GM12878 (cell line): Measurements from ENCODE around the gene DHX57. TPM values are rescaled to one million over a fixed set of nuclear protein-coding genes. Genes with fewer than 3 reads are reported as not detected.

Experiments
- ATAC-seq: fragments of 200-7000 bp; cut with Tn5 transposase; 3 replicates; pipeline ENCODE4 v1.9.1; 2020; ENCODE audit warnings: mild to moderate bottlenecking, moderate library complexity
- BruUV-seq: library from RNA; stranded (reverse); fragments of 400-500 nt; replicated peaks from 2 replicates; lab custom pipeline; 2021; lab: Mats Ljungman, UMichigan
- CTCF ChIA-PET: fragments of 300-600 bp; sonication (Branson Sonifier 250); formaldehyde crosslinking; extraction: SDS; loops from one replicate; lab custom pipeline; 2021; ENCODE audit warnings: inconsistent platforms; lab: Yijun Ruan, JAX
- POLR2A ChIA-PET: fragments of 350-600 bp; formaldehyde crosslinking; extraction: SDS; loops from one replicate; lab custom pipeline; 2021; ENCODE audit warnings: inconsistent platforms; lab: Charles Lee
- RAD21 ChIA-PET: fragments of 300-600 bp; sonication (Branson Sonifier 250); formaldehyde crosslinking; loops from one replicate; lab custom pipeline; 2023; ENCODE audit warnings: antibody characterized with exemption; ENCODE audit not compliant: unreplicated experiment; lab: Charles Lee
- SMC1A ChIA-PET: fragments of 300-600 bp; sonication (Branson Sonifier 250); formaldehyde crosslinking; loops from one replicate; lab custom pipeline; 2023; ENCODE audit not compliant: unreplicated experiment, uncharacterized antibody; lab: Charles Lee
- DNase-seq: peaks from one replicate; pipeline ENCODE4 v3.0.0-alpha.2; 2011; ENCODE audit warnings: low read depth, low spot score
- FAIRE-seq: peaks from 3 replicates; lab custom pipeline; 2011; peaks lifted over from hg19 to GRCh38; lab: Jason Lieb, UNC
- H2AFZ ChIP-seq: 2 replicates; pipeline ENCODE4 v1.6.0; 2011; ENCODE audit warnings: low read depth, low read length, control low read depth; ENCODE audit not compliant: control insufficient read depth
- H3K27ac ChIP-seq: 2 replicates; pipeline ENCODE4 v1.5.1; 2011; ENCODE audit warnings: control low read depth; ENCODE audit not compliant: control insufficient read depth, insufficient read depth
- H3K27me3 ChIP-seq, 2 experiments: replicated peaks in 1 of 2; 2 replicates each; pipeline versions ENCODE4 v1.6.0 to v1.6.1; 2011; ENCODE audit warnings: low read length in 1 of 2; ENCODE audit not compliant: control insufficient read depth in 2 of 2, insufficient read depth in 2 of 2
- H3K36me3 ChIP-seq, 2 experiments: 2 replicates each; pipeline ENCODE4 v1.5.1; 2011; ENCODE audit warnings: low read length in 1 of 2; ENCODE audit not compliant: control insufficient read depth in 2 of 2, insufficient read depth in 2 of 2
- H3K4me1 ChIP-seq: 2 replicates; pipeline ENCODE4 v1.6.1; 2011; ENCODE audit warnings: mild to moderate bottlenecking, low read length, moderate library complexity, mixed read lengths; ENCODE audit not compliant: control insufficient read depth, insufficient read depth
- H3K4me2 ChIP-seq: 2 replicates; pipeline ENCODE4 v1.6.0; 2011; ENCODE audit warnings: control low read depth; ENCODE audit not compliant: control insufficient read depth, insufficient read depth
- H3K4me3 ChIP-seq: fragments of 200-600 bp; sonication (generic); 2 replicates; pipeline ENCODE4 v1.5.1; 2016
- H3K79me2 ChIP-seq: 2 replicates; pipeline ENCODE4 v1.6.0; 2011; ENCODE audit warnings: low read length; ENCODE audit not compliant: control insufficient read depth, insufficient read depth
- H3K9ac ChIP-seq: 2 replicates; pipeline ENCODE4 v1.8.0; 2011; ENCODE audit warnings: low read length, control low read depth, mixed read lengths; ENCODE audit not compliant: control insufficient read depth, insufficient read depth
- H3K9me3 ChIP-seq: replicated peaks from 3 replicates; pipeline ENCODE4 v1.5.1; 2011; ENCODE audit warnings: mild to moderate bottlenecking, low read length; ENCODE audit not compliant: control insufficient read depth, insufficient read depth
- H4K20me1 ChIP-seq: 2 replicates; pipeline ENCODE4 v1.6.0; 2011; ENCODE audit not compliant: control insufficient read depth, insufficient read depth
- CUX1 ChIP-seq: IDR thresholded peaks from 2 replicates; pipeline ENCODE4 v1.6.1; 2012; ENCODE audit warnings: improper control_type of control experiment, low read depth, low read length; ENCODE audit not compliant: insufficient replicate concordance
- FOXK2 ChIP-seq: fragments of 450-650 bp; IDR thresholded peaks from 2 replicates; pipeline ENCODE4 v1.6.1; 2017; ENCODE audit warnings: mild to moderate bottlenecking, moderate library complexity
- MYB ChIP-seq: fragments of 150-350 bp; IDR thresholded peaks from 2 replicates; pipeline ENCODE4 v1.6.1; 2014; ENCODE audit warnings: mild to moderate bottlenecking, low read depth, low read length, borderline replicate concordance
- RUNX3 ChIP-seq: IDR thresholded peaks from 2 replicates; pipeline ENCODE4 v1.6.1; 2012; ENCODE audit warnings: low read length, inconsistent platforms
- SIN3A ChIP-seq: IDR thresholded peaks from 2 replicates; pipeline ENCODE4 v1.6.1; 2012; ENCODE audit warnings: low read depth, low read length, improper control_type of control experiment
- SMARCA5 ChIP-seq: fragments of 450-650 bp; IDR thresholded peaks from 2 replicates; pipeline ENCODE4 v1.6.1; 2017; ENCODE audit warnings: mild to moderate bottlenecking
- SREBF1 ChIP-seq: IDR thresholded peaks from 2 replicates; pipeline ENCODE4 v1.6.1; 2012; ENCODE audit warnings: mild to moderate bottlenecking, low read length
- ZNF687 ChIP-seq: fragments of 450-650 bp; IDR thresholded peaks from 2 replicates; pipeline ENCODE4 v1.6.1; 2017; ENCODE audit warnings: mild to moderate bottlenecking, moderate library complexity
- WGBS: methylation state at CpG from one replicate; pipeline ENCODE4 v1.1.6; 2016; ENCODE audit warnings: low lambda C conversion rate; ENCODE audit not compliant: insufficient replicate concordance, insufficient coverage; ENCODE audit errors: missing lambda C conversion rate; 5-methylcytosine and 5-hydroxymethylcytosine counted together
- in situ Hi-C: fragments of 300-500 bp; cut with MboI; formaldehyde crosslinking; loops from 9 replicates; pipeline ENCODE4 v1.14.3; 2018; ENCODE audit warnings: mixed read lengths
- intact Hi-C: fragments of 100-400 bp; cut with micrococcal nuclease; formaldehyde crosslinking; loops from one replicate; pipeline ENCODE4 v1.14.2; 2022; ENCODE audit not compliant: unreplicated experiment
- polyA plus RNA-seq, 11 experiments: library from polyadenylated mRNA; depleted of rRNA in 4 of 11; unstranded in 6 of 11; stranded (reverse) in 5 of 11; fragments of >200 nt; fragmentation: Nextera tagmentation in 4 of 11; fragmentation: Illumina TruSeq in 1 of 11; extraction: Ambion mirVana in 4 of 11; extraction: Trizol in 1 of 11; gene quantifications; 1 replicate in 1 of 11; 2 replicates in 10 of 11; pipeline versions ENCODE4 v1.2.1 to v1.2.3, GENCODE V29; 2011 to 2016; ENCODE audit warnings: inconsistent platforms in 2 of 11, missing spikeins in 2 of 11, low read depth in 1 of 11
- total RNA-seq, 4 experiments: library from RNA; depleted of rRNA in 3 of 4; stranded (reverse); fragments of >200 nt in 3 of 4; fragmentation: Illumina TruSeq in 1 of 4; extraction: Trizol in 1 of 4; gene quantifications; 2 replicates each; pipeline versions ENCODE4 v1.2.1 to v1.2.3, GENCODE V29; 2013 to 2021
- TF ChIP-seq, protein P1 (sequence below): IDR thresholded peaks from 2 replicates; pipeline ENCODE4 v1.6.1; 2011; ENCODE audit warnings: low read depth, mild to moderate bottlenecking, low read length, moderate library complexity, borderline replicate concordance; ENCODE audit errors: extremely low read depth
- TF ChIP-seq, protein P2 (sequence below): fragments of 150-350 bp; IDR thresholded peaks from 2 replicates; pipeline ENCODE4 v1.6.1; 2016; ENCODE audit warnings: low read depth, low read length

Gene DHX57
- total and polyA plus RNA-seq, 10 of the 15 experiments (the other 5 are each of a cell fraction or from before 2014, with no cell fraction given) = 6.5 to 18.0 (median 15.8) TPM

DNA sequence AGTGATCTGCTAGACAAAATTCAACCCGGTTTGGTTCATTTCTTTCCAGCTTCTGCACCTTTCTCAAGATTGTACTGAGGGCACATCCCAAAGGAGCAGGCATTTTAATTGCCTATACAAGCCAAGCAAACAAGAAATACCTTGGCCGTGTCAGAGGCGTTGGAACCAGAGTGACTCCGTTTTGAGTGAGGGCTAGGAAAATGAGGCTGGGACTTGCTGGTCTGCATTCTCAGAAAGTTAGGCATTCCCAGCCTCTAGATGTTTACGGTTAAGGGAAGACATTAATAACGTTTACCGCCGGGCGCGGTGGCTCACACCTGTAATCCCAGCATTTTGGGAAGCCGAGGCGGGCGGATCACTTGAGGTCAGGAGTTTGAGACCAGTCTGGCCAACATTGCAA, 99.2 kb downstream of the DHX57 start (continued):
- no peak for TF ChIP-seq CUX1
- no peak for TF ChIP-seq RUNX3
- TF ChIP-seq, protein P1, sequence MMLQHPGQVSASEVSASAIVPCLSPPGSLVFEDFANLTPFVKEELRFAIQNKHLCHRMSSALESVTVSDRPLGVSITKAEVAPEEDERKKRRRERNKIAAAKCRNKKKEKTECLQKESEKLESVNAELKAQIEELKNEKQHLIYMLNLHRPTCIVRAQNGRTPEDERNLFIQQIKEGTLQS = no peak
- no peak for TF ChIP-seq SREBF1
- TF ChIP-seq, all 136 proteins: peak for 0

DNA sequence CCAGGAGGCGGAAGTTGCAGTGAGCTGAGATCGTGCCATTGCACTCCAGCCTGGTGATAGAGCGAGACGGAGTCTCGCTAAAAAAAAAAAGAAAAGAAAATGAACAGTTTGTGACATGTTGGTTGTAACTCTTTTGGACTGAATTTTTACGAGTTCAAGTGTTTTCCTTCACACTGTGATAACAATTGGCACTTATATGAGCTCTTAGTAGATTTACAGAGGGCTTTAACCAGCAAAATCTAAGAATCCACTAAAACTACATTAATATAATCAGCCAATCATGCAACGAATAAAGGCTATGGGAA, 99.9 kb downstream of the DHX57 start:
- in situ Hi-C loops = no loop called here
- H3K4me1 ChIP-seq = 0 out of 2 replicates have a peak, but pooled peaks cover 2% of the 10 kb centered on the region
- intact Hi-C loops = no loop called here
- no peak overlapping the region for H3K27ac ChIP-seq
- H3K4me3 ChIP-seq = no peak overlapping the region
- H3K4me2 ChIP-seq = no peak overlapping the region
- no peak for DNase-seq
- ChIA-PET SMC1A (no interaction called here), CTCF (interaction anchor here (0.6 to 1.2 kb wide), 2 partner anchors 46 to 194 kb away, joined by 4 to 5 read pairs; no protein-coding TSS in a partner anchor), RAD21 (no interaction called here), POLR2A (interaction anchor here (1.0 kb wide), 1 partner anchor 9 kb away, joined by 6 read pairs; no protein-coding TSS in a partner anchor)
- no TSS peak for BruUV-seq
- no peaks in the 10 kb centered on the region for H4K20me1 ChIP-seq
- no peak for FAIRE-seq
- H3K9me3 ChIP-seq = no peaks in the 10 kb centered on the region
- ATAC-seq = no peak
- H3K9ac ChIP-seq = no peak overlapping the region
- WGBS = 47% methylated on average over 4 of the region's 7 CpGs
- no peaks in the 10 kb centered on the region for H3K27me3 ChIP-seq
- H2AFZ ChIP-seq = no peak overlapping the region
- no peaks in the 10 kb centered on the region; a peak in 1 of 4 replicates for H3K36me3 ChIP-seq
- peaks cover 12% of the 10 kb centered on the region for H3K79me2 ChIP-seq
- TF ChIP-seq SMARCA5 = no peak
- TF ChIP-seq, protein P2, sequence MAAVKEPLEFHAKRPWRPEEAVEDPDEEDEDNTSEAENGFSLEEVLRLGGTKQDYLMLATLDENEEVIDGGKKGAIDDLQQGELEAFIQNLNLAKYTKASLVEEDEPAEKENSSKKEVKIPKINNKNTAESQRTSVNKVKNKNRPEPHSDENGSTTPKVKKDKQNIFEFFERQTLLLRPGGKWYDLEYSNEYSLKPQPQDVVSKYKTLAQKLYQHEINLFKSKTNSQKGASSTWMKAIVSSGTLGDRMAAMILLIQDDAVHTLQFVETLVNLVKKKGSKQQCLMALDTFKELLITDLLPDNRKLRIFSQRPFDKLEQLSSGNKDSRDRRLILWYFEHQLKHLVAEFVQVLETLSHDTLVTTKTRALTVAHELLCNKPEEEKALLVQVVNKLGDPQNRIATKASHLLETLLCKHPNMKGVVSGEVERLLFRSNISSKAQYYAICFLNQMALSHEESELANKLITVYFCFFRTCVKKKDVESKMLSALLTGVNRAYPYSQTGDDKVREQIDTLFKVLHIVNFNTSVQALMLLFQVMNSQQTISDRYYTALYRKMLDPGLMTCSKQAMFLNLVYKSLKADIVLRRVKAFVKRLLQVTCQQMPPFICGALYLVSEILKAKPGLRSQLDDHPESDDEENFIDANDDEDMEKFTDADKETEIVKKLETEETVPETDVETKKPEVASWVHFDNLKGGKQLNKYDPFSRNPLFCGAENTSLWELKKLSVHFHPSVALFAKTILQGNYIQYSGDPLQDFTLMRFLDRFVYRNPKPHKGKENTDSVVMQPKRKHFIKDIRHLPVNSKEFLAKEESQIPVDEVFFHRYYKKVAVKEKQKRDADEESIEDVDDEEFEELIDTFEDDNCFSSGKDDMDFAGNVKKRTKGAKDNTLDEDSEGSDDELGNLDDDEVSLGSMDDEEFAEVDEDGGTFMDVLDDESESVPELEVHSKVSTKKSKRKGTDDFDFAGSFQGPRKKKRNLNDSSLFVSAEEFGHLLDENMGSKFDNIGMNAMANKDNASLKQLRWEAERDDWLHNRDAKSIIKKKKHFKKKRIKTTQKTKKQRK = no peak
- TF ChIP-seq ZNF687 = no peak
- TF ChIP-seq MYB = no peak
- no peak for TF ChIP-seq SIN3A
- TF ChIP-seq FOXK2 = no peak
